OCI-LY1 (cell line): ENCODE data around the gene UPB1.

Experiments
- EZH2 ChIP-seq: fragments of 200-600 bp; sonication (generic), shearing (Covaris generic); IDR thresholded peaks from 2 replicates; pipeline ENCODE4 v1.8.0; 2017; ENCODE audit warnings: borderline replicate concordance, mixed run types, mild to moderate bottlenecking, antibody characterized with exemption, low read length, moderate library complexity, mixed read lengths
- TF ChIP-seq, protein P1 (sequence below): fragments of 200-600 bp; sonication (generic), shearing (Covaris generic); IDR thresholded peaks from 2 replicates; pipeline ENCODE4 v1.5.1; 2017; ENCODE audit warnings: mild to moderate bottlenecking, antibody characterized with exemption, low read length, moderate library complexity, mixed read lengths

GRCh38 chr22:24541681-24542515 is 46.8 kb downstream of the UPB1 start:
- TF ChIP-seq, protein P1, sequence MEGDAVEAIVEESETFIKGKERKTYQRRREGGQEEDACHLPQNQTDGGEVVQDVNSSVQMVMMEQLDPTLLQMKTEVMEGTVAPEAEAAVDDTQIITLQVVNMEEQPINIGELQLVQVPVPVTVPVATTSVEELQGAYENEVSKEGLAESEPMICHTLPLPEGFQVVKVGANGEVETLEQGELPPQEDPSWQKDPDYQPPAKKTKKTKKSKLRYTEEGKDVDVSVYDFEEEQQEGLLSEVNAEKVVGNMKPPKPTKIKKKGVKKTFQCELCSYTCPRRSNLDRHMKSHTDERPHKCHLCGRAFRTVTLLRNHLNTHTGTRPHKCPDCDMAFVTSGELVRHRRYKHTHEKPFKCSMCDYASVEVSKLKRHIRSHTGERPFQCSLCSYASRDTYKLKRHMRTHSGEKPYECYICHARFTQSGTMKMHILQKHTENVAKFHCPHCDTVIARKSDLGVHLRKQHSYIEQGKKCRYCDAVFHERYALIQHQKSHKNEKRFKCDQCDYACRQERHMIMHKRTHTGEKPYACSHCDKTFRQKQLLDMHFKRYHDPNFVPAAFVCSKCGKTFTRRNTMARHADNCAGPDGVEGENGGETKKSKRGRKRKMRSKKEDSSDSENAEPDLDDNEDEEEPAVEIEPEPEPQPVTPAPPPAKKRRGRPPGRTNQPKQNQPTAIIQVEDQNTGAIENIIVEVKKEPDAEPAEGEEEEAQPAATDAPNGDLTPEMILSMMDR, result no peak
- TF ChIP-seq EZH2, result no peak
